ENCODE measurements around the gene DYNLRB1.
"Not testable (repeated sequence)": the region's sequence is repeated elsewhere in the genome, so short reads cannot be mapped to it uniquely, and the experiment has no call there.

The DYNLRB1 gene

GRCh38 chr20:34514897-34515483, 1.2 kb upstream of the DYNLRB1 start:
- TF ChIP-seq, protein P1, sequence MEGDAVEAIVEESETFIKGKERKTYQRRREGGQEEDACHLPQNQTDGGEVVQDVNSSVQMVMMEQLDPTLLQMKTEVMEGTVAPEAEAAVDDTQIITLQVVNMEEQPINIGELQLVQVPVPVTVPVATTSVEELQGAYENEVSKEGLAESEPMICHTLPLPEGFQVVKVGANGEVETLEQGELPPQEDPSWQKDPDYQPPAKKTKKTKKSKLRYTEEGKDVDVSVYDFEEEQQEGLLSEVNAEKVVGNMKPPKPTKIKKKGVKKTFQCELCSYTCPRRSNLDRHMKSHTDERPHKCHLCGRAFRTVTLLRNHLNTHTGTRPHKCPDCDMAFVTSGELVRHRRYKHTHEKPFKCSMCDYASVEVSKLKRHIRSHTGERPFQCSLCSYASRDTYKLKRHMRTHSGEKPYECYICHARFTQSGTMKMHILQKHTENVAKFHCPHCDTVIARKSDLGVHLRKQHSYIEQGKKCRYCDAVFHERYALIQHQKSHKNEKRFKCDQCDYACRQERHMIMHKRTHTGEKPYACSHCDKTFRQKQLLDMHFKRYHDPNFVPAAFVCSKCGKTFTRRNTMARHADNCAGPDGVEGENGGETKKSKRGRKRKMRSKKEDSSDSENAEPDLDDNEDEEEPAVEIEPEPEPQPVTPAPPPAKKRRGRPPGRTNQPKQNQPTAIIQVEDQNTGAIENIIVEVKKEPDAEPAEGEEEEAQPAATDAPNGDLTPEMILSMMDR (IDR thresholded peaks at IDR 0.05; ENCODE audit: low read depth, low read length), result no peak

DNA sequence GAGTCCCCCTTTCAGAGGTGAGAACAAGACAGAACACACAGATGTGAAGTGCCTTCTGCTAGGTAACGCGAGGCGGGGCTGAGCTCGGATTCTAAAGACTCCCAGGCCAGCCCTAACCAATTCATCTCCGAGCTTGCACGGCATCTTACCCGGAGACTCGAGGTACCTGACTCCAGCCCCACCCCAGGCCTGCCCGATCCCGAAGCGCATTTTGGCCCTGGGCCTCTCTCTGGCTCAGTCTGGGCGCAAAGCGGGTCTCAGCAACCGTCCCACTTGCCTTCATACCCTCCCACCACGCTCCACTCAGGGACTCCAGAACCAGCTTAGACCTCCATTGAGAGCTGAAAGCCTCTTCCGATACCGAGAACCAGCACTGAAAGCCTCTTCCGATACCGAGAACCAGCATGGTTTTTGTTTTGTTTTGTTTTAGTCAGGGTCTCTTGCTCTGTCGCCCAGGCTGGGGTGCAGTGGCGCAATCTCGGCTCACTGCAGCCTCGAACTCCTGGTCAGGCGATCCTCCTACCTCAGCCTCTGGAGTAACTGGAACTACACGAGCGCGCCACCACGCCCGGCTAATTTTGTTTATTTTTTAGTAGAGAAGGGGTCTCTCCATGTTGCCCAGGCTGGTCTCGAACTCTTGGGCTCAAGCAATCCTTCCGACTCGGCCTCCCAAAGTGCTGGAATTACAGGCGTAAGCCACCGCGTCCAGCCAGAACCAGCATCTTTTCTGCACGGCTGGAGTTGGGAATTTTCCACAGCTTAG, 557 bp upstream of the DYNLRB1 start:
- TF ChIP-seq, protein P1 (IDR thresholded peaks at IDR 0.05; ENCODE audit: low read depth, low read length), result no peak
- H3K4me3 ChIP-seq (ENCODE audit: low read depth, low read length), result peak overlapping the region; percentile 92

More at GRCh38 chr20:34514897-34515483, 1.2 kb upstream of the DYNLRB1 start:
- H3K4me3 ChIP-seq (ENCODE audit: low read depth, low read length), result peak overlapping the region; percentile 92

- TF ChIP-seq, protein P1 (IDR thresholded peaks at IDR 0.05; ENCODE audit: low read depth, low read length), result no peak
- H3K4me3 ChIP-seq (ENCODE audit: low read depth, low read length), result peak overlapping the region; percentile 92
Measured at GRCh38 chr20:34517114-34517505, 888 bp downstream of the DYNLRB1 start.

DNA sequence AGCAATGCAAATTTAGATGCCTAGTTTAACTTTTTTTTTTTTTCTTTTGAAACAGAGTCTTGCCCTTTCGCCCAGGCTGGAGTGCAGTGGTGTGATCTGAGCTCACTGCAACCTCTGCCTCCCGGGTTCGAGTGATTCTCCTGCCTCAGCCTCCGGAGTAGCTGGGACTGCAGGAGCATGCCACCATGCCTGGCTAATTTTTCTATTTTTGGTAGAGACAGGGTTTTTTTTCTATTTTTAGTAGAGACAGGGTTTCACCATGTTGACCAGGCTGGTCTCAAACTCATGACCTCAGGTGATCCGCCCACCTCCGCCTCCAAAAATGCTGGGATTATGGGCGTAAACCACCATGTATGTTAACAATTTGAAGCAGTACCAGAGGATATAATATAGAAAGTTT, 2.6 kb downstream of the DYNLRB1 start:
- H3K4me3 ChIP-seq (ENCODE audit: low read depth, low read length), result not testable (repeated sequence)

GRCh38 chr20:34519841-34520240, 3.6 kb downstream of the DYNLRB1 start:
- not testable (repeated sequence) for H3K4me3 ChIP-seq (ENCODE audit: low read depth, low read length)

- TF ChIP-seq, protein P1 (IDR thresholded peaks at IDR 0.05; ENCODE audit: low read depth, low read length), result peak; percentile 62
- H3K4me3 ChIP-seq (ENCODE audit: low read depth, low read length), result peak overlapping the region; percentile 27; the same call in 1 of the 2 replicates
Measured at GRCh38 chr20:34522969-34523871, 7.0 kb downstream of the DYNLRB1 start.

DNA sequence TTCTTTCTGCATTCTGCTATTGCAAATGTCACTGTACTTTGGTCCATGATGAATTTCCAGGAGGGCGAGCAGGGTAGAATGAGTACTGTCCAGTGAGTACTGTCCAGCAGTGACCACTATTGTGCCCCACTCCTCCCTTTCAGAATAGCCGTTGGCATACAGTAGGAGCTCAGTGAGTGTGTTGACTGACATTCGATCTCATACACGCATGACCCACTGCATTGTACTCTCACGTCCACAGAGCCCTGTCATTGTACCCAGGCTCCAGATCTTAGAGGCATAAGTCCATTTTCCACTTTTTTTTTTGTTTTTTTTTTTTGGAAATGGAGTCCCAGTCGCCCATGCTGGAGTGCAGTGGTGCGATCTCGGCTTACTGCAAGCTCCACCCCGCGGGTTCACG, 8.2 kb downstream of the DYNLRB1 start:
- TF ChIP-seq, protein P1 (IDR thresholded peaks at IDR 0.05; ENCODE audit: low read depth, low read length), result no peak
- H3K4me3 ChIP-seq (ENCODE audit: low read depth, low read length), result no peak overlapping the region

- H3K4me3 ChIP-seq (ENCODE audit: low read depth, low read length), result no peak overlapping the region
- TF ChIP-seq, protein P1 (IDR thresholded peaks at IDR 0.05; ENCODE audit: low read depth, low read length), result no peak
Measured at GRCh38 chr20:34525342-34525708, 9.1 kb downstream of the DYNLRB1 start.
